Amygdala (tissue), 56 donors: ENCODE results near the gene RCSD1.
"Not testable (repeated sequence)": the region's sequence is repeated elsewhere in the genome, so short reads cannot be mapped to it uniquely, and the experiment has no call there.

Source experiments
- DNase-seq, 56 donors: peaks; one replicate each; lab custom pipeline; 2025; lab: John Stamatoyannopoulos, UW

The RCSD1 gene, protein sequence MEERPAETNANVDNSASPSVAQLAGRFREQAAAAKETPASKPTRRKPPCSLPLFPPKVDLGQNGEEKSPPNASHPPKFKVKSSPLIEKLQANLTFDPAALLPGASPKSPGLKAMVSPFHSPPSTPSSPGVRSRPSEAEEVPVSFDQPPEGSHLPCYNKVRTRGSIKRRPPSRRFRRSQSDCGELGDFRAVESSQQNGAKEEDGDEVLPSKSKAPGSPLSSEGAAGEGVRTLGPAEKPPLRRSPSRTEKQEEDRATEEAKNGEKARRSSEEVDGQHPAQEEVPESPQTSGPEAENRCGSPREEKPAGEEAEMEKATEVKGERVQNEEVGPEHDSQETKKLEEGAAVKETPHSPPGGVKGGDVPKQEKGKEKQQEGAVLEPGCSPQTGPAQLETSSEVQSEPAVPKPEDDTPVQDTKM

DNA sequence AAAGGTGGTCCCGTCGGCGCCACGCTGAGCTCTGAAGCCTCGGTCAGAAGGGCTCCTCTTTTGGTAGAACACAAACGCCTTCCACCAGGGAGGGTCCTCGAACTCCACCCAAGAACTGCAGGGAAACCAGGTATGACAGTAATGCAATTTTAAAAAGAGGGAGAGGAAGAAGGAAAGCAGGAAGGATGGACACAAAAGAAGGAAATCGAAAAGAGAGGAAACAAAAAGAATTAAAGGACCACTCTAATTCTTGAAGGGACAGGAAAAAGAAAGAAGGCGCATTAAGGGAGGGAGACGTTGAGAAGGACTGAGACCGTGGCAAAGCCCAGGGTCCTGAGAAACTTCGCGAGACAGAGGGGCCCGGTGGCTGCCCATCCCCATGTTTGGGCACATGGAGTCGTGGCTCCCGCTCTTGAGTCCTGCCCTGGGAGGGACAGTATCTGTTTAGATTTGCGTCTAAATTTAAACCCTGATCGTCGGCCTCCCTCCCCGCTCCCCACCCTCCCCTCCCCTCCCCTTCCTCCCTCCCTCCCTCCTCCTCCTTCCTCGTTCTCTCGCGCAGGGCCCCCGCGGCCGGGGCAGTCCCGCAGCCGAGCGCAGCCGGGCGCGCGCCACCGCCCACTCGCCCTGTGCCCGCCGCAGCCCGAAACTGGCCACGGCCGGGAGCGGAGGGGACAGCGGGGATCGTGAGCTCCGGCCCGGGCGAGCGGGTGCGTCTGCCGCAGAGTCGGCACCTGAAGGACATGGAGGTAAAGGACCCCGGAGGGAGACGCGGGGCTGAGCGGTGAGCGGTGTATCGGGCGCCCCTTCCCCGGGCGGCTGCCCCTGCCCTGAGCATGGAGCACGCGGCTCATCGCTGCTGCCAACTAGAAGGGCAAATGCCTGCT is at the start of gene RCSD1:
RCSD1 (plus strand) TSS at position 552 of the 887 bp plus-strand sequence; CDS start at position 744, 192 bp downstream.
- peak in 2 of 56 donors; percentile 14 to 24 for DNase-seq

GRCh38 chr1:167582064-167582463 is 48.0 kb upstream of the RCSD1 start:
- DNase-seq = no peak

DNA sequence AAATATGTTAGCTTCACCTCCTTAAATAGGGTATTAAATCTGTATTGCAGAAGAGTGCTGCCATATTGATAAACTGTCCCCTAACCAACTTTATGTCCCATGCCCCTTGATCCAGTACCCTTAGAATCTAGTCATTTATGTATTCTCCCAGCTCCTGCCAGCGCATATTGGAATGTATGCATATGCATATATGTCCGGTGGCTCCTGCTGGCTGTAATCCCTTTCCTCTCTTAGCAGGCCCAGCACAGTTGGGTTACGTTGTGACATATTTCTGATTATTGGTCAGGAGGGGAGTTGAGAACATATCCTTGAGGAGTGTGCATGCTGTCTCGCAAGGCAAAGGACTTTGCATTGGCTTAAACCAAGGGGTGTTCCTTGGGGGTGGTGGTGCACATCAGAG is 47.3 kb upstream of the RCSD1 start:
- DNase-seq = no peak

- no peak for DNase-seq
Measured at GRCh38 chr1:167584581-167584980, 45.5 kb upstream of the RCSD1 start.

- no peak for DNase-seq
Measured at GRCh38 chr1:167587342-167587741, 42.7 kb upstream of the RCSD1 start.

GRCh38 chr1:167587872-167588271 is 42.2 kb upstream of the RCSD1 start:
- DNase-seq = no peak

GRCh38 chr1:167588361-167588760 is 41.7 kb upstream of the RCSD1 start:
- DNase-seq = no peak

- no peak for DNase-seq
Measured at GRCh38 chr1:167592475-167592874, 37.6 kb upstream of the RCSD1 start.

GRCh38 chr1:167593860-167594259 is 36.2 kb upstream of the RCSD1 start:
- DNase-seq = no peak

DNA sequence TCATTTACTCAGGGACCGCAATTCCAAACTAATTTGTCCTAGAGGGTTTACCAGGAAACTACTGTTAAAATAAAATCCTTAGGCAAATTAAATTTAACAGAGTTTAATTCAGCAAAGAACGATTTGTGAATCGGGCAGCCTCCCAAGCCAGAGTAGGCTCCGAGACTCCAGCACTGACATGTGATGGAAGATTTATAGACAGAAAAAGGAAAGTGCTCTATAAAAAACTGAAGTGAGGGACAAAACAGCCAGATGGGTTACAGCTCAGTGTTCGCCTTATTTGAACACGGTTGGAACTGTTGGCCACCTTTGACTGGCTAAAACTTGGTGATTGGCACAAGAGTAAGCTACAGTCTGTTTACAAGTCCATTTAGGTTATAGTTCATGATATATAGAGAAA is 35.2 kb upstream of the RCSD1 start:
- DNase-seq = no peak

DNA sequence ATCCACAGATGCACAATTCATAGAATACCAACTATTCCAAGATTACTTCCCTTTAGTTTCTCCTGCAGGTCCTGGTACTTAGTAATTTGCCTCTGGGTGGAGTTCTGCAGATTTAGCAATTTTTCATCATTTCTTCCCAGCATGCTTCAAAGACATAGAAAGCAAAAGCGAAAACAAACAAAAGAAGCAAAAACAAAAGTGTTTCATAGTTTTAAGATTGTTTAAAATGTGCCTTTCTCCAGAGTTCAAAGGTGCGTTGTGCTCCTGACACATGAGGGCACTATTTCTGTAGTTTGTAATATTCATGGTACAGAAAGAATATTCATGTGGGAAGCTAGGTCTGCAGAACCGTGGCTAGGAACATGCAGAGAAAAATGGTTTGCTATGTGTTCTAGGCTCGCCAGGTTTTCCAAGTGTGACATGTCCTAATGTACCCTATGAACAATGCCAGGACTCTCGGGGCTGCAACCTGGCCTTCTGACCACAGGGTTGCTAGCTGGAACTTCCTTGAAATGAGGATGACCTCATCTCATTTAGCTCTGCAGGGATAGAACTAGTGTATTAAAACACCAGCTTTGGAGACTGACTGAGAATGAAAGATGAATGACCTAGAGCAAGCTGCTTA is 30.0 kb upstream of the RCSD1 start:
- DNase-seq = peak in 1 of 56 donors; percentile 5

GRCh38 chr1:167601442-167602383 is 28.3 kb upstream of the RCSD1 start:
- peak in 13 of 56 donors; percentile 2 to 47 (median 8) for DNase-seq

- DNase-seq = no peak
Measured at GRCh38 chr1:167602840-167603239, 27.2 kb upstream of the RCSD1 start.

DNA sequence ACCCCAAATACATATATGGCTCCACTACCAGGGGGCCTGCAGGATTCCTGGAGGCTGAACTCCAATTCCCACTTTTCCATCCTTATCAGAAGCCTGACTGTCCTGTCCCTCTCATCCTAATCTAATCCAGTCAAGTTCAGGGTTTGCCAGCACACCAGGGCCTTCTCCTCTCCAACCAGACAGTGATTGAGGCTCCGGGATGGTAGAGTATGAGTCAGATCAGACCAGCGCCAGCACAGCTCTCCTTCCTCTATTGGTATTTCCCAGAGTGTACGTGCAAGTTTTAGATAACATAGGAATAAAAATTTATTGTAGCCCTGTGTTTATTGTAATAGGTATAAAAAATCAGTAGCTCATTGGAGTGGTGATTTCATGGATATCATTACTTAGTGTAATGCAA is 24.5 kb upstream of the RCSD1 start:
- no peak for DNase-seq

DNA sequence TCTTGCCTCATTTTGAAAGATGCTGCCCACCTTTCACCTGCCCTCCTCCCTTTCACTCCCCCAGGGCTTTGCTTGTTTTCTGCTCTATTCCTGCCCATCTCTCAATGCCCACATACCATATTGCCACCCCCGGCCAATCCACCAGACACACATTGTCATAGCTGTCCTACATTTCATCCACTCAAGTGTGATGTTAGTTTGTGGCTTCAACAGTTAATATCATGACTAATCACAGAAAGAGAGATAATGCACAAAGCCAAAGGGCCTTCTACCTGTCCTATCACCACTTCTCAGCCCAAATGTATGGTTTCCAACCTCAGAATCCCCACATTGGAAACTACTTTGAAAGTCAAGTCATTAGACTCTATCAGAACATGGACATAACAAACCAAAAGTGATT is 18.0 kb upstream of the RCSD1 start:
- DNase-seq = no peak

- no peak for DNase-seq
Measured at GRCh38 chr1:167612587-167613385, 17.2 kb upstream of the RCSD1 start.

GRCh38 chr1:167613984-167614383 is 16.0 kb upstream of the RCSD1 start:
- DNase-seq = not testable (repeated sequence)

DNA sequence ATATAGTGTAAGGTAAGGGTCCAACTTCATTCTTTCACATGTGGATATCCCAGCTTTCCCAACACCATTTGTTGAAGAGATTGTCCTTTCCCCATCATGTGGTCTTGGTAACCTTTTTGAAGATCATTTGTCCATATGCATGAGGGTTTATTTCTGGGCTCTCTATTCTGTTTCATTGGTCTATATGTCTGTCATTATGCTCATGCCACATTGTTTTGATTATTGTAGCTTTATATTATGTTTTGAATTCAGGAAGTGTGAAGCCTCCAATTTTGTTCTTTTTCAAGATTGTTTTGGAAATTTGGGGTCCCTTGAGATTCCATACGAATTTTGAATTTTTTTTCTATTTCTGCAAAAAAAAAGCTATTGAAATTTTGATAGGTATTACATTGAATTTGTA is 15.2 kb upstream of the RCSD1 start:
- DNase-seq = no peak

GRCh38 chr1:167616521-167616920 is 13.5 kb upstream of the RCSD1 start:
- no peak for DNase-seq
